Measurements from ENCODE around the gene GIGYF2. TPM values are rescaled to one million over a fixed set of nuclear protein-coding genes. Genes with fewer than 3 reads are reported as not detected.
"Not testable (repeated sequence)": the region's sequence is repeated elsewhere in the genome, so short reads cannot be mapped to it uniquely, and the experiment has no call there.

The GIGYF2 gene
- polyA plus RNA-seq, 1 donor (not counting 4 experiments of a cell fraction or from before 2014, with no cell fraction given), result 35.5 TPM

- Histone ChIP-seq H3K4me3 (ENCODE audit: control insufficient read depth in 2 of 3, extremely low read depth in 1 of 3, insufficient read depth in 2 of 3, low read depth in 1 of 3, low read length in 3 of 3) (no peak overlapping the region), H3K27me3 (ENCODE audit: control insufficient read depth, extremely low read depth, insufficient read depth, low read length) (peaks cover 12% of the 10 kb centered on the region), H3K36me3 (ENCODE audit: control insufficient read depth in 2 of 2, extremely low read depth in 1 of 2, insufficient read depth in 2 of 2, low read length in 2 of 2) (no peaks in the 10 kb centered on the region), H3K9ac (ENCODE audit: control insufficient read depth, extremely low read depth, insufficient read depth, low read length) (no peak overlapping the region), H3K4me1 (ENCODE audit: control insufficient read depth, extremely low read depth, insufficient read depth, low read length) (no peaks in the 10 kb centered on the region), H3K9me1 (ENCODE audit: control insufficient read depth, extremely low read depth, insufficient read depth, low read length) (no peaks in the 10 kb centered on the region), H3K27ac (ENCODE audit: control insufficient read depth, insufficient read depth, low read length) (no peak overlapping the region), H3K4me2 (ENCODE audit: control insufficient read depth, extremely low read depth, insufficient read depth, low read depth, low read length) (no peak overlapping the region), H2AFZ (ENCODE audit: control insufficient read depth, low read length) (no peak overlapping the region), H4K20me1 (ENCODE audit: control insufficient read depth, extremely low read depth, insufficient read depth, low read length) (no peaks in the 10 kb centered on the region), H3K79me2 (ENCODE audit: control insufficient read depth, insufficient read depth, low read length) (no peaks in the 10 kb centered on the region), H3K9me3 (ENCODE audit: control insufficient read depth, low read depth, low read length) (no peaks in the 10 kb centered on the region)
- FAIRE-seq (no peak), DNase-seq (ENCODE audit: low read depth, low spot score) (no peak)
- no peak for TF ChIP-seq EZH2 (IDR thresholded peaks at IDR 0.05; ENCODE audit: low read length)
- TF ChIP-seq CTCF (optimal IDR thresholded peaks at IDR 0.05 in 1 of 3, IDR thresholded peaks at IDR 0.05 in 1 of 3, conservative IDR thresholded peaks at IDR 0.05 in 1 of 3; ENCODE audit: extremely low read depth in 1 of 3, insufficient read depth in 2 of 3, low read length in 3 of 3), result no peak
- dilution Hi-C loops (cut with MboI; ENCODE audit: extremely low pct_ligation_motif_present, low sequenced_read_pairs), result no loop called here
Measured at GRCh38 chr2:232683368-232683767, 13.8 kb upstream of the GIGYF2 start.

- H3K9me1 ChIP-seq (ENCODE audit: control insufficient read depth, extremely low read depth, insufficient read depth, low read length); H2AFZ ChIP-seq (ENCODE audit: control insufficient read depth, low read length); H4K20me1 ChIP-seq (ENCODE audit: control insufficient read depth, extremely low read depth, insufficient read depth, low read length); H3K4me1 ChIP-seq (ENCODE audit: control insufficient read depth, extremely low read depth, insufficient read depth, low read length); H3K27ac ChIP-seq (ENCODE audit: control insufficient read depth, insufficient read depth, low read length); H3K79me2 ChIP-seq (ENCODE audit: control insufficient read depth, insufficient read depth, low read length); H3K4me3 ChIP-seq (ENCODE audit: control insufficient read depth in 2 of 3, extremely low read depth in 1 of 3, insufficient read depth in 2 of 3, low read depth in 1 of 3, low read length in 3 of 3); H3K36me3 ChIP-seq (ENCODE audit: control insufficient read depth in 2 of 2, extremely low read depth in 1 of 2, insufficient read depth in 2 of 2, low read length in 2 of 2); FAIRE-seq; H3K9me3 ChIP-seq (ENCODE audit: control insufficient read depth, low read depth, low read length); H3K4me2 ChIP-seq (ENCODE audit: control insufficient read depth, extremely low read depth, insufficient read depth, low read depth, low read length); dilution Hi-C loops (cut with MboI; ENCODE audit: extremely low pct_ligation_motif_present, low sequenced_read_pairs); H3K9ac ChIP-seq (ENCODE audit: control insufficient read depth, extremely low read depth, insufficient read depth, low read length); DNase-seq (ENCODE audit: low read depth, low spot score): not testable (repeated sequence)
- H3K27me3 ChIP-seq (ENCODE audit: control insufficient read depth, extremely low read depth, insufficient read depth, low read length), result peaks cover 12% of the 10 kb centered on the region
Measured at GRCh38 chr2:232685391-232685790, 11.7 kb upstream of the GIGYF2 start.
